PC-3 (cell line): ENCODE data around the gene GGA1. TPM values are rescaled to one million over a fixed set of nuclear protein-coding genes. Genes with fewer than 3 reads are reported as not detected.

Source experiments
- ATAC-seq: fragments of 200-7000 bp; cut with Tn5 transposase; 2 replicates; pipeline ENCODE4 v1.9.1; 2020; ENCODE audit warnings: mild to moderate bottlenecking, moderate library complexity
- BruUV-seq: library from RNA; stranded (reverse); fragments of 400-500 nt; replicated peaks from 2 replicates; lab custom pipeline; 2021; lab: Mats Ljungman, UMichigan
- CTCF ChIA-PET: fragments of 300-600 bp; sonication (Branson Sonifier 250); formaldehyde crosslinking; loops from one replicate; lab custom pipeline; 2022; ENCODE audit warnings: antibody characterized with exemption; lab: Charles Lee
- POLR2A ChIA-PET: fragments of 300-600 bp; sonication (Branson Sonifier 250); formaldehyde crosslinking; loops from one replicate; lab custom pipeline; 2022; ENCODE audit warnings: antibody characterized with exemption; ENCODE audit not compliant: unreplicated experiment; lab: Charles Lee
- DNase-seq: peaks from one replicate; pipeline ENCODE4 v3.0.0-alpha.2; 2015
- H2AFZ ChIP-seq: fragments of 300-600 bp; sonication (generic); 2 replicates; pipeline ENCODE4 v1.6.0; 2016; ENCODE audit warnings: antibody characterized with exemption, low read length
- H3F3A ChIP-seq: fragments of 300-600 bp; sonication (generic); one replicate; pipeline ENCODE4 v1.6.0; 2017; ENCODE audit warnings: antibody characterized with exemption, low read length, control low read depth, mild to moderate bottlenecking; ENCODE audit not compliant: unreplicated experiment
- H3K27ac ChIP-seq: fragments of 300-600 bp; sonication (generic); 2 replicates; pipeline ENCODE4 v1.5.1; 2016; ENCODE audit warnings: mild to moderate bottlenecking, low read length
- H3K27me3 ChIP-seq: fragments of 300-600 bp; sonication (generic); 2 replicates; pipeline ENCODE4 v1.6.1; 2016; ENCODE audit warnings: low read length, mixed read lengths
- H3K36me3 ChIP-seq: fragments of 300-600 bp; sonication (generic); 2 replicates; pipeline ENCODE4 v1.6.1; 2016; ENCODE audit warnings: low read depth, mixed run types, low read length, mixed read lengths
- H3K4me1 ChIP-seq: fragments of 300-600 bp; sonication (generic); 2 replicates; pipeline ENCODE4 v1.5.1; 2016; ENCODE audit warnings: low read length; ENCODE audit not compliant: insufficient read depth
- H3K4me2 ChIP-seq: fragments of 300-600 bp; sonication (generic); 2 replicates; pipeline ENCODE4 v1.6.0; 2016; ENCODE audit warnings: low read length
- H3K4me3 ChIP-seq: fragments of 300-600 bp; sonication (generic); 2 replicates; pipeline ENCODE4 v1.5.1; 2016; ENCODE audit warnings: mild to moderate bottlenecking, low read length, mixed read lengths
- H3K79me2 ChIP-seq: fragments of 300-600 bp; sonication (generic); 2 replicates; pipeline ENCODE4 v1.6.1; 2017; ENCODE audit warnings: low read length, mixed read lengths
- H3K9ac ChIP-seq: fragments of 300-600 bp; sonication (generic); 2 replicates; pipeline ENCODE4 v1.6.0; 2016; ENCODE audit warnings: mild to moderate bottlenecking, low read length
- H3K9me2 ChIP-seq: fragments of 300-600 bp; sonication (generic); replicated peaks from 2 replicates; pipeline ENCODE4 v1.6.1; 2016; ENCODE audit warnings: mixed run types, low read length, mixed read lengths
- H3K9me3 ChIP-seq: fragments of 300-600 bp; sonication (generic); 2 replicates; pipeline ENCODE4 v1.6.1; 2016; ENCODE audit warnings: low read length, mixed read lengths
- H4K20me1 ChIP-seq: fragments of 300-600 bp; sonication (generic); 2 replicates; pipeline ENCODE4 v1.6.1; 2016; ENCODE audit warnings: low read length, mixed read lengths
- EZH2 ChIP-seq: fragments of 300-600 bp; sonication (generic); IDR thresholded peaks from one replicate; pipeline ENCODE4 v1.6.1; 2017; ENCODE audit warnings: antibody characterized with exemption, mild to moderate bottlenecking, low read length; ENCODE audit not compliant: unreplicated experiment
- EZH2phosphoT487 ChIP-seq: fragments of 300-600 bp; sonication (generic); IDR thresholded peaks from 2 replicates; pipeline ENCODE4 v1.6.1; 2018; ENCODE audit warnings: mild to moderate bottlenecking, antibody characterized with exemption, low read length, borderline replicate concordance
- intact Hi-C: fragments of 100-400 bp; cut with micrococcal nuclease; formaldehyde crosslinking; loops from 2 replicates; pipeline ENCODE4 v1.9.0; 2023
- total RNA-seq: library from RNA; depleted of rRNA; stranded (reverse); fragments of >200 nt; gene quantifications from 2 replicates; pipeline ENCODE4 v1.2.3, GENCODE V29; 2014
- TF ChIP-seq, protein P1 (sequence below): fragments of 300-600 bp; sonication (generic); conservative IDR thresholded peaks from 2 replicates; pipeline ENCODE4 v1.5.1; 2017; ENCODE audit warnings: antibody characterized with exemption, low read depth, mild to moderate bottlenecking, low read length

The GGA1 gene
- total RNA-seq, 1 experiment from 2014 or later: 49.1 TPM

DNA sequence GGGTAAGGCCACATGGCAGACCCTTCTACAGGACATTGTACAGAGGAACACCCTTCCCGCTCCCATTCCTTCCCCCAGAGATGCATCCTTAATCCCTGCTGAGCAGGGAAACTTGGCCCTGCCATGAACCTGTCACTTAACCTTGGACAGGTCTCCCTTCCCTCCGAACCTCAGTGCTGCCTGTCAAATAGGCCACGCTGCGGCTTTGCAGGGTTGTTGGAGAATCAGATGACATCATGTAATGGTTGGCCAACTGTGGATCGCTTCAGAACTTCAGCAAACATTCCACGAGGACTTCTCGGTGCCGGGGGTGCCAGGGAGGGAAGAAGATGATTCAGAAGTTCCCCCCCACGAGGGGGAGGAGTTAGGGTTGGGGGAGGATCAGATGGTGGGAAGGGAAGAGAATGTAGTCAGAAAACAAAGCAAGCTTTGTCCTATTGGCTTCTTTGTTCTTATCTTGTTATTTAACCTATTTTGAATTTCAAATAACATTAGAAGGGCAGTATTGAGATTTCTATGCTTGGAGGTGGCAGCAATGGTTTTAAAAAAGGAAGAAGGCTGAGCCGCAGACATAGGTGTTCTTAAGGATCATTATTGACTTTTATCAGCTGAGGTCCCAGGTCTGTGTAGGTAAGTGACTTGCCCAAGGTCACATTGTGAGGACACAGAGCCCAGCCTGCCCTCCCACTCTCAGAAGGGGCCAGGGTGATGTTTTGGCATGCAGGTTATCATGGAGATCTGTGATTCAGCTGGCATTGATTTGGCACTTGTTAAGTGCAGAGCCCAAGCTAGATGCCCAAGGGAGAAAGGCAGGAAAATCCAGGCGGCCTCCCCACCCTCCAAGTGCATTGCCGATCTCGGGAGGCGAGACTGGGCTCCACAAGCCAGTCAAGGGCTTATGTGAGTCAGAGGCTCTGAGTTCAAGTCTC is 45.2 kb upstream of the GGA1 start:
- Histone ChIP-seq H3K27ac (peak overlapping the region; percentile 75), H3K4me3 (peak overlapping the region; percentile 44; the same call in 1 of the 2 replicates), H3K79me2 (peaks cover 63% of the 10 kb centered on the region), H3K4me2 (peak overlapping the region; percentile 99), H3K27me3 (no peaks in the 10 kb centered on the region), H2AFZ (no peak overlapping the region), H3F3A (peaks cover 5% of the 10 kb centered on the region), H3K9me3 (no peaks in the 10 kb centered on the region), H4K20me1 (peaks cover 17% of the 10 kb centered on the region), H3K4me1 (peaks cover 50% of the 10 kb centered on the region), H3K9me2 (no peaks in the 10 kb centered on the region), H3K36me3 (peaks cover 8% of the 10 kb centered on the region), H3K9ac (peak overlapping the region; percentile 15; the same call in 1 of the 2 replicates)
- intact Hi-C loops: no loop called here
- ATAC-seq: peak; percentile 47
- ChIA-PET CTCF (interaction anchor here (0.6 to 1.0 kb wide), 2 partner anchors 21 to 581 kb away, joined by 3 read pairs; no protein-coding TSS in a partner anchor), POLR2A (interaction anchor here (0.7 to 0.9 kb wide), 2 partner anchors 21 to 232 kb away, joined by 3 to 6 read pairs; no protein-coding TSS in a partner anchor)
- TF ChIP-seq, protein P1, sequence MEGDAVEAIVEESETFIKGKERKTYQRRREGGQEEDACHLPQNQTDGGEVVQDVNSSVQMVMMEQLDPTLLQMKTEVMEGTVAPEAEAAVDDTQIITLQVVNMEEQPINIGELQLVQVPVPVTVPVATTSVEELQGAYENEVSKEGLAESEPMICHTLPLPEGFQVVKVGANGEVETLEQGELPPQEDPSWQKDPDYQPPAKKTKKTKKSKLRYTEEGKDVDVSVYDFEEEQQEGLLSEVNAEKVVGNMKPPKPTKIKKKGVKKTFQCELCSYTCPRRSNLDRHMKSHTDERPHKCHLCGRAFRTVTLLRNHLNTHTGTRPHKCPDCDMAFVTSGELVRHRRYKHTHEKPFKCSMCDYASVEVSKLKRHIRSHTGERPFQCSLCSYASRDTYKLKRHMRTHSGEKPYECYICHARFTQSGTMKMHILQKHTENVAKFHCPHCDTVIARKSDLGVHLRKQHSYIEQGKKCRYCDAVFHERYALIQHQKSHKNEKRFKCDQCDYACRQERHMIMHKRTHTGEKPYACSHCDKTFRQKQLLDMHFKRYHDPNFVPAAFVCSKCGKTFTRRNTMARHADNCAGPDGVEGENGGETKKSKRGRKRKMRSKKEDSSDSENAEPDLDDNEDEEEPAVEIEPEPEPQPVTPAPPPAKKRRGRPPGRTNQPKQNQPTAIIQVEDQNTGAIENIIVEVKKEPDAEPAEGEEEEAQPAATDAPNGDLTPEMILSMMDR: no peak
- TF ChIP-seq EZH2phosphoT487 (no peak), EZH2 (no peak)
- DNase-seq: peak; percentile 92
- BruUV-seq: TSS peak; percentile 14

DNA sequence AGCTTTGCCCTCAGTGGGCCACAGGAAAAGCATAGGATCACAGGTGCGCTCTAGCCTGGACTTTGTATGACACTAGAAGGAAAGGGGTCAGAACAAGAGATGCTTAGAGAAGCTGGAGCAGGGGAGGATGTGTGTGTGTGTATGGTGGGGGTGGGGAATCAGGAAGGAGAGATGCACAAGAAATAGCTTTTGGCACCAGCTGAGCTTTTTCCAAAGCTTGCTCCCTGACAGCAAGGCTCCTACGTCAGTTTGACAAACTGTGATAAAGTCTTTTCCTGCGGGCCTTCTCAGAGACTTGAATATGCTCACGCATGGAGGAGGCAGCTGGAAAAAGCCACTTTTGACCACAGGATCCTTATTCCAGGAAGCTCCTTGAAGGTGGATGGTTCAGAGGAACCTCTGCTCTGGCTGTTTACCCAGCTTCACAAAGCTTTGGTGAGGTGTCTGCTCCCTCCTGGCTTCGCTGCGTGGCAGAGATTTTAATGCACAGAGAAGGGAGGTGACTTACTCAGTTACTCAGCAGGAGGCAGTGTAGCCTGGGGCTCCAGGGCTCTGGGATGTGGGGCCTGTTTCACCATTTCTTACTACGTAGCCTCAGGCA is 44.4 kb upstream of the GGA1 start:
- Histone ChIP-seq H3K36me3 (peaks cover 8% of the 10 kb centered on the region), H3K4me3 (peak overlapping the region; percentile 44; the same call in 1 of the 2 replicates), H3K4me2 (peak overlapping the region; percentile 99), H3K9me2 (no peaks in the 10 kb centered on the region), H4K20me1 (peaks cover 17% of the 10 kb centered on the region), H3K4me1 (peaks cover 50% of the 10 kb centered on the region), H3K27me3 (no peaks in the 10 kb centered on the region), H2AFZ (no peak overlapping the region), H3K27ac (peak overlapping the region; percentile 75), H3K79me2 (peaks cover 63% of the 10 kb centered on the region), H3K9ac (peak overlapping the region; percentile 15; the same call in 1 of the 2 replicates), H3K9me3 (no peaks in the 10 kb centered on the region), H3F3A (peaks cover 5% of the 10 kb centered on the region)
- CTCF ChIA-PET: interaction anchor here (1.0 kb wide), 1 partner anchor 22 kb away, joined by 3 read pairs; no protein-coding TSS in a partner anchor
- ATAC-seq (no peak), DNase-seq (no peak)
- BruUV-seq: no TSS peak
- intact Hi-C loops: no loop called here
- POLR2A ChIA-PET: interaction anchor here (0.9 kb wide), 1 partner anchor 22 kb away, joined by 3 read pairs; no protein-coding TSS in a partner anchor
- TF ChIP-seq EZH2: no peak

DNA sequence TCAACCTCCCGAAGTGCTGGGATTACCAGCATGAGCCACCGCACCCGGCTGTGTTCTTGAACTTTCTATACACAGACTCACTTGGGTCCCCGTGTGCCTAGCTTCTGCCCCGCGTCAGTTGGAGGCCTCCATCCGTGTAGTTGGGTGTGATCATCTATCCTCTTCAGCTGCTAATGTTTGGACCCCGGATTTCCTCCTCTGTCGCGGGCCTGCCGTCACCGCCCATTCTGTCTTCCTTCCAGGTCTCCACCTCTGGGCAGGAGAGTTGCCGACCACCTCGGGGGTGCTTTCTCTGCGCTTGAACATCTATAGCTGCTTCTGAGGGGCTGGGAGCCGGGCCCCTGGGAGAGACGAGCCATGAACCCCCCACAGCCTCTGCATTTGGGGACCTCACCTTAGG is 42.8 kb upstream of the GGA1 start:
- ChIA-PET CTCF (interaction anchor here (0.6 to 1.8 kb wide), 2 partner anchors 26 to 242 kb away, joined by 9 to 12 read pairs; no protein-coding TSS in a partner anchor), POLR2A (no interaction called here)
- Histone ChIP-seq H3K9ac (no peak overlapping the region), H3K79me2 (peaks cover 59% of the 10 kb centered on the region), H3K4me1 (peaks cover 58% of the 10 kb centered on the region), H3K9me2 (no peaks in the 10 kb centered on the region), H3K27ac (no peak overlapping the region), H3K4me2 (no peak overlapping the region), H3F3A (peaks cover 5% of the 10 kb centered on the region), H2AFZ (no peak overlapping the region), H3K4me3 (no peak overlapping the region), H4K20me1 (peaks cover 17% of the 10 kb centered on the region), H3K9me3 (no peaks in the 10 kb centered on the region), H3K27me3 (no peaks in the 10 kb centered on the region), H3K36me3 (peaks cover 8% of the 10 kb centered on the region)
- DNase-seq (no peak), ATAC-seq (no peak)
- BruUV-seq: no TSS peak
- intact Hi-C loops: no loop called here
- no peak for TF ChIP-seq EZH2phosphoT487
